ENCODE measurements around the gene LATS1.
"Not testable (repeated sequence)": the region's sequence is repeated elsewhere in the genome, so short reads cannot be mapped to it uniquely, and the experiment has no call there.

Gene LATS1

DNA sequence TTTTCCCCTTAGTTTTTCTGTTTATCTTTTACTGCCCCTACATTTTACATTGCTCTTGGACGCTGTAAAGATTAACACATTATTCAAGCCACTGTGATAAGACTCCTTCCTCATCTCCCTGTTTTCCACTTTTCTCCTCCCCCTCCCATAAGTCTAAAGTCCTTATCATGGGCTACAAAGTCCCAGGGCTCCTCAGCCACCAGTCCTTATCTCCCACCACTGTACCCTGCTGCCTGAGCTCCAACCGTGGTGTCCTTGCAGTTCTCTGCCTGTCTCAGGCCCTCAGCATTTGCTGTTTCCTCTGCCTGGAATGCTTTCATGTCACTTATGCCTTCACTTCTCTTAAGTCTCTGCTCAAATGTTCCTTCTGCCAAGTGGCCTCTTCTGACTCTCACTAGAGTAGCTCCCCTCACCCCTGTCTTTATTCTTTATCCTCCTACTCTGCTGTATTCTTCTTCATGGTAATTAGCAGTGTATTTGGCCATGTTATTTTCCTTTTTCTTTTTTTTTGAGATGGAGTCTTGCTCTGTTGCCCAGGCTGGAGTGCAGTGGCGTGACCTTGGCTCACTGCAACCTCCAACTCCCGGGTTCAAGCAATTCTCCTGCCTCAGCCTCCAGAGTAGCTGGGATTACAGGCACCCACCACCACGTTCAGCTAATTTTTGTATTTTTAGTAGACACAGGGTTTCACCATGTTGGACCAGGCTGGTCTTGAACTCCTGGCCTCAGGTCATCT, 10.8 kb upstream of the LATS1 start:
- DNase-seq, result no peak

DNA sequence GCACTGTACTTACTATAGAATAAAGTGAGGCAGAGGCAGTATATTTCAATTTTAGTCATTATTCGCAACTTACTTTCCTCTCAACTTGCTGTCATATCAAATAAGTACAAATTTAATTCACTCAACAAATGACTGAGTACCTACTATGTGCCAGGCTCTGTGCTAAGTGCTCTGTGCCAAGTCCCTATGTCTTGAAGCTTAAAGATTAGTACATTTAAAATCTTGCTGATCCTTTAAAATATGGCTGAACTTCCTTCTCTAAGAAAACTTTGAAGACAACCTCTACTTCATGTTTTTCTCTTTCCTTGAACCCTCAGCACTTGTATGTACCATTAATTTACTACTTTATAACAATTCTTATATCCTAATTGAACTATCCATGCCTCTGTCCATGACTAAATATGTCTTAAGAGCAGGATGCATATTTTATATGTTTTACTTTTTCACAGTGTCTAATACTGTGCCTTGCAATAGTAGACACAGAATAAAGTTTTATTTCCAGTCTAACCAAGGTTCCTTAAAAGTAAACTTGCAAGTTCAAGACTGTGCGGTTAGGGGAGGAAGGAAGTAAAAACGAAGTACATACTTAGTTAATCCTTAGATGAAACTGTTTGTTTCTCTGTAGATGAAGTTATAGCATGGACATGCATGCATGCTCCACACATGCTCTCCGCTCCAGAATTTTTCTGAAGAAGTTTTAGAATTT, 10.0 kb upstream of the LATS1 start:
- DNase-seq, result no peak

DNA sequence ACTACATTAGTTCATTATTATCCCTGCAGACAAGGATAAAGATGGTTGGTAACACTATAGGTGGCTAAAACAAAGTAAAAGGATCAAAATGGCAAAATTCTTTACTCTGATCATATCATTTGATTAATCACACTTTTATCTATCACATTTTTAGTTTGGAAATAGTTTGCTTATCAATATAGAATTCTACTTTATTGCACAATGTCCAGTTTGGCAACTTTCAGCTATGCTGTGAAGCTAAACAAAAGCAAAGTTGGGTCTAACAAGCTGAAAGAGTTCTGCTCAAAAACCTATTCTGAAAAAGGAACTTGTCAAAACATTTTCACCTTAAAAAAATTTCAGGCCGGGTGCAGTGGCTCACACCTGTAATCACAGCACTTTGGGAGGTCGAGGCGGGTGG, 7.9 kb upstream of the LATS1 start:
- no peak for DNase-seq

DNA sequence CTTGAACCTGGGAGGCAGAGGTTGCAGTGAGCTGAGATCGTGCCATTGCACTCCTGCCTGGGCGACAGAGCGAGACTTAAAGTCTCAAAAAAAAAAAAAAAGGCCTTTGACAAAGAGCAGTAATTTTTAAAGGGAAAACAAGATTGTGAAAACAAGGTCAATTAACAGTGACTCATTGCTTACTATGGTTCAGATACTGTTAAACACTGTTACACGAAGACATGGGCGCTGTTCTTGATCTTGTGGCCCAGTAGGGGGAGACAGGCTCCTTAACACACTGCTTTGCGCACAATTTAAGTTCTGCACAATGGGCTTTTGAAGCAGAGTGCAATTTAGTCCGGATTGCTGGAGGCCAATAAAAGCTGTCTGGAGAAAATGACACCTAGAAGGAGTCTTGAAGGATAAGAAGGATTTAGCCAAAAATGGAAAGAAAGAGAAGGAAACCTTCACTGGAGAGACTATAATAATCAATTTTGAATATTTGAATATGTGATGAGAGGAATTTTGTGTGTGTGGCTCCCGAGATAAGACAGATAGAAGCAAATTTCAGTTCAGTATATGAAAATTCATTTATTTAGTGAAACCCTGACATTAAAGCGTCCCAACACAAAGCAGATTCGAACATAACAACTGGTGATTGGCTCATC, 6.0 kb upstream of the LATS1 start:
- DNase-seq, result no peak

DNA sequence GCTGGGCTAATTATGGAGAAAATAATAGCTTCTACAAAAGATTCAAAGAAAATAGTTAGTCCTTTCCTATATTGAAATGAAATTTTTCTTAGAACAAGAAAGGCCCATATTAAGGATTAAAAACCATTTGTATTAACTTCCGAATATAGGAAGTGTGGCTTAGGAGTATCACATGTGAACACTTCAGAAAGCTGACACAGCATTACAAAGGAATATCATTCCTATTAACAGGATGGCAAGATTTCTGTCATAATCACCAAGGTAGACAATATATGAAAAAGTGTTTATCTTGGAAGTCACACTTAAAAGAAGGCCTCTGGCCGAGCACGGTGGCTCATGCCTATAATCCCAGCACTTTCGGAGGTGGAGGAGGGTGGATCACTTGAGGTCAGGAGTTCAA, 5.4 kb upstream of the LATS1 start:
- no peak for DNase-seq

DNA sequence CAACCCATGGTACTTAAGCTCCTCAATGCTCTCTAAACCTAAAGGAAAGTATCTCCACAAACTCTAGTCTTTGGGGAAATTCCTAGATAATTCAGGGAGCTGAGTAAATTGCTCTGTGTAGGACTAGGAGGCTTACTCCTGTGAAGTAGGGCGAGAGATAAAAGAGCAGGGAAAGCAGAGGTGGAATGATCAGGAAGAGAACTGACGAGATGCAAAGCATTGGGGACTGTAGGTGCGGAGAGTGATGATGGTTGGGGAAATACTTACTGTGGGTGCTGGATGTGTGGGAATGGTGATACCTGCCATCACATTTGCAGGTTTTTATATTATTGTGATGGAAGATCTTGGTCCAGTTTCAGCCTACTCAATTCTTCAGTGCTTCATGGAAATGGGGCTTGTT, 1.6 kb upstream of the LATS1 start:
- no peak for DNase-seq

DNA sequence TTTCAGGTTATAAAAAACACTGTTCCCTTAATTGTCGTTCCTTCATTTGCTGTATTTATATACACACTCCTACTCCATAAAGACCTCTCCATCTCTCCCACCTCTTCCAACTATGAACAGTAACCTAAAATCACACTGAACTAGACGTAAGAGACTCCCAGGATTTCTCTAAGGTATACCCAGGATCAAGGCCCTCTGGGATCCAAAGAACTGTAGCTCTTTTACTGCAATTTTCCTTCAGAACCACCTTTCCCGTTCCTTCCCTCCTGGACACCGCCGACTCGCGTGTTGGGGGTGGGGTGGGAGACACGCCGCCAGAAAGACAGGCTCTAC, 680 bp downstream of the LATS1 start:
- no peak for DNase-seq

DNA sequence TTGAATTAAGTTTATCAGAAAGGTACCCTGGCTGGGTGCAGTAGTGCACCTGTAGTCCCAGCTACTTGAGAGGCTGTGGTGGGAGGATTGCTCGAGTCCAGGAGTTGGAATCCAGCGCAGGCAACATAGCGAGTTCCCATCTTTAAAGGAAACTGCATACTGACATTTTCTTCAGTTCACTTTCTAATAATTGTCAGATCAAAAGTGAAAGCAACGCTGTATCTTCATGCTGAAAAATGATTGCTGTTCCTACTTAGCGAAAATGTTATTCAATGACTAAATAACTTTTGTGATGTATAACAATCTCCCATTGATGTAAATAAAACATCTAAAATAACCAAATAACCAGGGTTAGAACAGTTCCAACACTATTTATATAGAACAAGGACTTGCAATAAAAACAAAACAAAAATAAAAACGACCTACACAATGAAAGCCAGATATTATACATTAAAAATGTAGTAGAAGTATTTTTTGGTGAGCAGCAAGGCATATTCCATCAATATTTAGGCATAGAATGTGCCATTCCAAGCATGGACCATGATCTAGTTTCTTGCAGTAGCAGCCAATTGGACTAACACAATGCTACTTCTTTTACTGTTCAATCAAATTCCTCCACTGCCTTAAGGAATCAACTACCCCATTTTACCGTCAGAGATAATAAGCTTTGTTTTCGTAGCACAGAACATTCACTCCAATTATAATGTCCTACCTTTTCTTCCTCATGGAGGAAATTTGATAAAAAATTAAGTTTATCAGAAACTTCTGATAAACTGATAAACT, 1.5 kb downstream of the LATS1 start:
- DNase-seq, result no peak

DNA sequence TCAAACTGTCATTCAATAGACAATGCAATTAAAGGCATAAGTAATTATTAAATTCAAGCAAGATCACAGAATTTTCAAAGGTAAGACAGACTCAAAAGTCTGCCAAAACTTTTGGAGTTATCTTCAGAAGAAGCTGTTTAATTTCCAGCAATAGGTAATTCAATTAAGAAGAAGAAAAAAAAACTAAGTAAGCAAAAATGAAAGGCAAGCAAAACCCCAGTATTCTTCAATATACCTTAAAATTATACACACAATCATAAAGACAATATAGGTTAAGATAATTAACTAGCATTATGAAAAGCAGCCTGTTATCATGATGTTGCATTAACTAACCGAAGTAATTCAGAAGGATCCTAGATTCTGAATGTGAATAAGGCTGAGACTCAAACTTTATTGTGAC, 3.5 kb downstream of the LATS1 start:
- no peak for DNase-seq

DNA sequence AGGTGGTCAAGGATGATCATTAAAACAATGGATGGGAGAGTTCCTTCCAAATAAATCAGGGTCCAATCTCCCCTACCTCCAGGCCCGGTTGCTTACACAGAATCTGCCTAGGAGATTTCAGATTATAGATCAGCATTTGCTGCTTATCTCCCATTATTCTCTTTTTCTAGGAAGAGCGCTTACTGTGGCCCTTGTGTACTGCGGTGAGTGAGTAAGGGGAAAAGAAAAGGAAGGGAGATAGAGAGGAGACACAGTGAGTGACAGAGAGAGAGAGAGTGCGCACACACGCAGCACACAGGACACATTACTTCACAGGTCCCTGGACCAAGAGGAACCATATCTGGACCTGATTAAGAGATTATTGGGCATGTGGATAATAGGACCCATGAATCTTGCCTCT, 6.2 kb downstream of the LATS1 start:
- DNase-seq, result no peak

DNA sequence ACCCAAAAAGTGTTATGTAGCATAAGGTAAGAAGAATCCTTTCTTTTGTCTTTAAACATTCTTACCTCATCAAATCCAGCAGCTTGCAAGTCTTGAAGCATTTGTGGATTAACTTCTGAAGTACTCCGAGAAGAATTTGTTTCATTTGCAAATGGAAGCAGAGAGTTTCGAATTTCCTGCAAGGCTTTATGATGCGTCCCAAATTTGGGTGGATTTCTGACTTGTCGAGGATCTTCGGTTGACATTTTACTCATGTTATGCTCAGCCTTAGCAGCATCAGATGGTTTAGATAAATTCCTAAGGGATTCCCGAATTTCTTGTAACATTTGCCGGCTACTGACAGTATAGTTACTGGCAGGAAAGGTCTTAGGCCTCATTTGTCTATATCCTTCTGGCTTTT, 16.2 kb downstream of the LATS1 start:
- no peak for DNase-seq

DNA sequence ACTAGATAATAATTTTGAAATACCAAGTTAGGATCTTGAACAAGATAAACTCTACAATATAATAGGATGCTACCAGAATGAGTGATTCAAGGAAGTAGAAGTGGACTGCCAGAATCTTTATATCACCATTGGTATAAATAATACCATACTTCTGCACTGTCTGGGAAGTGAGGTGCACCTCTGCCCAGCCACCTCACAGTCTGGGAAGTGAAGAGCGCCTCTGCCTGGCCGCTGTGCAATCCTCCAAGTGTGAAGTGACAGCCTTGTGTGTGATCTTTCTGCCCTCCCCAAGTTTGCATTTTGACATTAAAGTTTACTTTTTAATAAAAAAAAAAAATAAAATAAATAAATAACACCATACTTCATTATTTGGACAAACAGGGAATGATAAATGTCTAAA, 18.8 kb downstream of the LATS1 start:
- DNase-seq, result no peak

DNA sequence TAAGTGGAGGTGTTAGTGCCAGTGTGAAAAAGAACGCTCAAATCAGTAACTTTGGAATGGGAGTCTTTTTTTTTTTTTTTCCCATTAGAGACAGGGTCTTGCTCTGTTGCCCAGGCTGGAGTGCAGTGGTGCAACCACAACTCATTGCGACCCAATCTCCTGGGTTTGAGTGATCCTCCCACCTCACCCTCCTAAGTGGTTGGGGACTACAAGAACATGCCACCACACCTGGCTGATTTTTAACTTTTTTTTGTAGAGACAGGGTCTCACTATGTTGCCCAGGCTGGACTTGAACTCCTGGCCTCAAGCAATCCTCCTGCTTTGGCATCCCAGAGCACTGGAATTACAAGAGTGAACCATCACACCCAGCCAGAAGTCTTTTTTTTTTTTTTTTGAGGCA, 19.7 kb downstream of the LATS1 start:
- no peak for DNase-seq

DNA sequence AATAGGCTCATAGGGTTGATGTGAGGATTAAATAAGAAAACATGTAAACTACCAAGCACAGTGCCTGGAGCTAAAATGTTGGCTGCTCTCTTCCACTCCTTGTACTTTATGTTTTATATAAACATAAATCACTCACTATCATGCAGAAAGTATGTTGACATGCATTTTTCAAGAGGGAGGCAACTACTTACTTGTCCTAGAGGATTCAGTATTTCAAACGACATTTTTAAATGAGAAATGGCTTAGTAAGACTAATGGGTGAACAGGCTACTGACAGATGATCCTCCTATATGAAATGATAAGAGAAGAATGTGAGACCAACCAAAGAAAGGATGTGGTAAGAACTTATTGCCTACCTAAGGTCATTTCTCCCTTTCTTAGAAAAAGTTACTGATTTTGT, 21.0 kb downstream of the LATS1 start:
- DNase-seq, result no peak

DNA sequence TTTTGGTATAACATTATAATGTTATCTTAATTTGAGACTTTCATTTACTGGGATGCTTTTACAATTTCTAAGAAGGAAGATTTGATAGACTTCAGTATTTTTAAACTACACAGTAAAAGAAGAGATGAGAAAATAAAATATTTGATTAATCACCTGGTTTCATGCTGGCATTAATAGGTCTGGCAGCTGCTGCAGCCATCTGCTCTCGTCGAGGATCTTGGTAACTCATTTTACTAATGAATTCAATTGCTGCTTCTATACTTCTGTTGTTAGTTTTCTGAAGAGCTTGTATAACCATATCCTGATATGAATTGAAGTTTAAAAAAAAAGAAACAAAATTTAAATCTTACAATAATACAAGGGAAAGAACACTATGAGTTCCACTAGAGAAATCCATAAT, 23.0 kb downstream of the LATS1 start:
- DNase-seq, result no peak

DNA sequence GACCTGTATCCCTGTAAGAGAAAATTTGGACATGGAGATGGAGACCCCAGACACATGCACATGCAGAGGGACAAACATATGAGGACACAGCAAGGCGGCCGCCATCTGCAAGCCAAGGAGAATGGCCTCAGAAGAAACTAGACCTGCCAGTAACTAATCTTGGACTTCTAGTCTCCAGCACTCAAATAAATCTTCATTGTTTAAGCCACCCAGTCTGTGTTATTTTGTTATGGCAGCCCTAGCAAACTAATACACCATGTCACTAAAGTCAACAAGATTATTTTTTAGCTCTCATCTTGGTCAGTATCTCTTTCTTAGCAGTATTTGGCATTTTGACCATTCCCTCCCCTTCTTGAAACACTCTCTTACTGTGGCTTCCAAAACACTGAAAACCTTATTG, 26.7 kb downstream of the LATS1 start:
- DNase-seq, result no peak

DNA sequence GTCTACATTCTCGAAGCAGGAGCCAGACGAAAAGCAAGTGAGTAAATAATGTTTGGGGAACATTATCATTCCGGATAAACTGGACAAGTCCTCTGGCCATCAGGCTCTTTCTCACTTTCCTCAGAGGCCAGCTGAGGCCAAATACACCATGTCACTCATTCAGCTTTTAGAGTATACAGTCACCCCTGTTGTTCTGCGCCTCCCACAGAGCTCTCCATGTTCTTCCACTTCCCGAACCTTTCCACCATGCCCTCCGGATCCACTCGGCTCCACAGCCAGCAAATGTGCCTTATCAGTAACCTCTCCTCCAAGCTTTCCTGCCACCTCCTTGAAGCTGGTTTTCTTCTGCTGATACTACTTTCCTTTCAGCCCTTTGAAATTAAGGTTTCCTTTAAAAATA, 31.7 kb downstream of the LATS1 start:
- no peak for DNase-seq

DNA sequence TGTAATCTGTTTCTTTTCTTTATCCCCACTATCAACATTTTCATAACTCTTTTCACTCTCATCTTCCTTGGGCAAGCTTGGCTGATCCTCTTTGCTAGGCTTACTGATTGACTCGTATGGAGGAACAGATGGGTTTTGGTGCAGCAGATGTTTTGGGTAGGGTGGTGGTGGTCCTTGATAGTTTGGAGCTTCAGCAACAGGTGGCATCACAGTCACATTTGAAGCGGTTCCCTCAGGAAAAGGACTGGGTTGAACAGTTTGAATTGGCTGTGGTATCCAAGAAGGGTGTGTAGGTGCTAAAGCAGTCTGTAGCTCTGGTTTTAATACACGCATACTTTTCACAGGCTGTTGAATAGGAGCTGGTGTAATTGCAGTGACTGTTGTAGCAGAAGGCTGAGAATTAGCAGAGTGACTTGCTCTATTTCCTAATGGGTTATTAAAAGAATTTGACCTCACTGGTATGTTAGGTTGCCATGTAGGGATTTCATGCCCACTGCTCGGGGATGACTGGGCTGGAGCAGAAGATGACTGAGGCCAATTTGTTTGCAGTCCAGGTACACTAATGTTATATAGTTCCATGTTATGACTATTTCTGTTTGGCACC, 34.5 kb downstream of the LATS1 start:
- DNase-seq, result no peak

DNA sequence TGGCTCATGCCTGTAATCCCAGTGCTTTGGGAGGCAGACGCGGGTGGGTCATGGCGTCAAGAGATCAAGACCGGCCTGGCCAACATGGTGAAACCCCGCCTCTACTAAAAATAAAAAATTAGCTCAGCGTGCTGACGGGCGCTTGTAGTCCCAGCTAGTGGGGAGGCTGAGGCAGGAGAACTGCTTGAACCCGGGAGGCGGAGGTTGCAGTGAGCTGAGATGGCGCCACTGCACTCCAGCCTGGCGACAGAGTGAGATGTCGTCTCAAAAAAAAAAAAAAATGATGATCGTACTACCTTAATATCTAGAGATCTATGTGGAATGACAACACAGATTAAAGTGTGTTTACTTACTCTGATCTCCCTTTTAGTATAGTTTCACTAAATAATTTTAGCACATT, 36.1 kb downstream of the LATS1 start:
- DNase-seq, result not testable (repeated sequence)

DNA sequence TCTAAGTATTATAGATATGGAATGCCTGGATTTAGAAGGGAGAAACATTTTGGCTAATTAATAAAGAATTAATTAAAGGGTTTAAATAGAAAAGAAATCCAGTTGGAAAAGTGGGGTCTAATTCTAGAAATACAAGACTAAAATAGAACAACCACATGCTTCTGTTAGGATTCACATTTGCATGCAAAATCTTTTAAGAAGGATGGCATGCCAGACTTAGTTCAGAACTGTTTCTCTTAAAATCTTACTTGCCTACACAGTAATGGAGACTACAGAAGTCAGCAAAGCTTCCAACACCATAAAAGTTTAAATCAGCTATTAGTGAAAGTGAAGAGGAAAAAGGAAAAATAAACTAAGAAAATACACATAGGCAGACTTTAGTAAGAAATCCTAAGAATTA, 36.7 kb downstream of the LATS1 start:
- DNase-seq, result no peak

DNA sequence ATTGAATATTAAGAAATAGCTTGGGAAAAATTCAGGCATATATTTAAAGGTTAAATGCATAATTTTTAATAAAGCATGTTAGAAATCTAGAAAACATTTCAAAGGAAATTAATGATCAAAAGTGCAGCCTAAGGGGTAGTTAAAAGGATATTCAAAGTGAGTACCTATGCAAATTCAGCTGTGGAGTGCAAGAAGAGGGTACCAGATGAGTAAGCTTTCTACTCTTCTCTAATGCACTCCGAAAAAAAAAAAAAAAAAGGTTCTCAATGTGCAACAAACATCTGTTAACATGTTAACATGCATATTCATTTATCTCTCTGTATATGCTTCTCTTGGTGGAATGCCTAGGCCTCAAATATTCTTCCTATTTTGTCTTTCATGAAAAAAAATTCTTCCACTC, 37.4 kb downstream of the LATS1 start:
- DNase-seq, result no peak

DNA sequence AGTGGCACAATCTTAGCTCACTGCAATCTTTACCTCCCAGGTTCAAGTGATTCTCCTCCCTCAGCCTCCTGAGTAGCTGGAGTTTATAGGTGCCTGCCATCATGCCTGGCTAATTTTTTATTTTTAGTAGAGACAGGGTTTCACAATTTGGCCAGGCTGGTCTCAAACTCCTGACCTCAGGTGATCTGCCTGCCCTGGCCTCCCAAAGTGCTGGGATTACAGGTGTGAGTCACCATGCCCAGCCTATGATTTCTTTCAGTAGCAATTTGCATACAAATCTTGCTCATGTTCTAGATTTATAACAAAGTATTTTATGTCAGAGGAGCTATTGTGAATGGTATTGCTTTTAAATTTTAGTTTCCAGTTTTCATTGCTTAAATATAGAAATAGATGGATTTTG, 45.6 kb downstream of the LATS1 start:
- not testable (repeated sequence) for DNase-seq

DNA sequence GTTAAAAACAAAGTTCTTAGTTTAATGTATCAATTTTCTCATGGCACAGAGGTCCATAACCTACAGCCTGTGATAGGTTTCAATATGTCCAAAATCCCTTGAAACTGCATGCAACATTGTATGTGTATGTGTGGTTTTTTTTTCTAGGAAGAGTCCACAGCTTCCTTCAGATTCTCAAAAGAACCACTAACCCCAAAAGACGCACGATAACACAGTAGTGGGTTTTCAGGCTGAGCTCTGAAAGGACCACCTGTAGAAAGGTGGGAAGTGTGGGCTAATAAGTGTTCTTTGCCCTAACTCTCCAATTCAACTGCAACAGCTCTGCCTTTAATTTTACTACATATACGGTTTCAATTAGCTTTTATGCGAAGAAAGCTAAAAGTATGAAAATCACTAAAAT, 57.9 kb downstream of the LATS1 start:
- DNase-seq, result no peak

All from activated CD8-positive, alpha-beta memory T cell treated with anti-CD3 and anti-CD28 coated beads for 24 hours (primary cell).